Gastroesophageal sphincter (tissue), 3 donors: Measurements from ENCODE around the gene PTMS.
A peak's percentile ranks its signal among the peaks of the same experiment; 100 is the strongest.

Source experiments
- CTCF ChIP-seq, 4 experiments: fragments of 200-600 bp in 2 of 4; fragments of 450-650 bp in 2 of 4; sonication (generic) in 1 of 4; IDR thresholded peaks; one replicate each; pipeline ENCODE4 v1.5.1; 2017 to 2019; ENCODE audit warnings: antibody characterized with exemption in 4 of 4, mild to moderate bottlenecking in 2 of 4, moderate library complexity in 2 of 4
- POLR2AphosphoS5 ChIP-seq: sonication (generic); formaldehyde crosslinking; IDR thresholded peaks from one replicate; pipeline ENCODE4 v1.6.1; 2017; ENCODE audit warnings: antibody characterized with exemption

GRCh38 chr12:6764011-6764828, 1.9 kb upstream of the PTMS start:
- TF ChIP-seq CTCF (IDR thresholded peaks at IDR 0.05) (no peak), POLR2AphosphoS5 (peak; percentile 42)
